HG03432 (cell line): ENCODE measurements around the gene CHEK2.
"Not testable (repeated sequence)": the region's sequence is repeated elsewhere in the genome, so short reads cannot be mapped to it uniquely, and the experiment has no call there.

ENCODE experiments used
- ATAC-seq: cut with Tn5 transposase; IDR thresholded peaks from one replicate; pipeline ENCODE4 v1.9.1; 2021; ENCODE audit warnings: mild to moderate bottlenecking, moderate library complexity; ENCODE audit not compliant: unreplicated experiment

CHEK2 gene

GRCh38 chr22:28693041-28693760, 48.4 kb downstream of the CHEK2 start:
- ATAC-seq, result not testable (repeated sequence)

GRCh38 chr22:28689796-28690195, 51.8 kb downstream of the CHEK2 start:
- not testable (repeated sequence) for ATAC-seq

GRCh38 chr22:28682966-28683365, 58.7 kb downstream of the CHEK2 start:
- not testable (repeated sequence) for ATAC-seq

- not testable (repeated sequence) for ATAC-seq
Observed at GRCh38 chr22:28680813-28681490, 60.7 kb downstream of the CHEK2 start.

- ATAC-seq, result not testable (repeated sequence)
Observed at GRCh38 chr22:28679611-28680287, 61.9 kb downstream of the CHEK2 start, which contains the start of gene TTC28. Gene TTC28 (minus strand): TSS chr22:28679840. CDS start chr22:28679723, 117 bp downstream.

GRCh38 chr22:28678778-28679610, 62.6 kb downstream of the CHEK2 start:
- not testable (repeated sequence) for ATAC-seq

GRCh38 chr22:28678170-28678569, 63.5 kb downstream of the CHEK2 start:
- not testable (repeated sequence) for ATAC-seq

GRCh38 chr22:28674121-28674563, 67.5 kb downstream of the CHEK2 start:
- no peak for ATAC-seq

- no peak for ATAC-seq
Observed at GRCh38 chr22:28670756-28671155, 70.9 kb downstream of the CHEK2 start.

- no peak for ATAC-seq
Observed at GRCh38 chr22:28670161-28670560, 71.5 kb downstream of the CHEK2 start.

GRCh38 chr22:28669387-28669786, 72.2 kb downstream of the CHEK2 start:
- ATAC-seq, result no peak

- not testable (repeated sequence) for ATAC-seq
Observed at GRCh38 chr22:28663569-28663942, 78.1 kb downstream of the CHEK2 start.

GRCh38 chr22:28658448-28658847, 83.2 kb downstream of the CHEK2 start:
- no peak for ATAC-seq

GRCh38 chr22:28656181-28656580, 85.4 kb downstream of the CHEK2 start:
- ATAC-seq, result no peak

GRCh38 chr22:28650463-28650862, 91.2 kb downstream of the CHEK2 start:
- no peak for ATAC-seq

GRCh38 chr22:28648792-28649191, 92.8 kb downstream of the CHEK2 start:
- ATAC-seq, result no peak

- no peak for ATAC-seq
Observed at GRCh38 chr22:28647216-28647615, 94.4 kb downstream of the CHEK2 start.

- no peak for ATAC-seq
Observed at GRCh38 chr22:28639321-28639720, 102.3 kb downstream of the CHEK2 start.
